Liver (tissue), 9 donors: ENCODE measurements around the gene TAF4. TPM values are rescaled to one million over a fixed set of nuclear protein-coding genes. Genes with fewer than 3 reads are reported as not detected.

ENCODE experiments used
- DNase-seq: peaks from one replicate; pipeline ENCODE4 v3.0.0-alpha.2; 2017; ENCODE audit warnings: low spot score
- H3K27ac ChIP-seq, 2 donors: one replicate each; pipeline ENCODE4 v1.7.0; 2013; ENCODE audit warnings: inconsistent platforms in 2 of 2, low read length in 2 of 2, control low read depth in 1 of 2, low read depth in 1 of 2, mild to moderate bottlenecking in 1 of 2
- H3K27me3 ChIP-seq, 4 donors: one replicate each; pipeline versions ENCODE4 v1.6.1 to v1.7.0; 2013; ENCODE audit warnings: low read length in 3 of 4, inconsistent platforms in 1 of 4, mild to moderate bottlenecking in 1 of 4, moderate library complexity in 1 of 4; ENCODE audit not compliant: control insufficient read depth in 4 of 4, insufficient read depth in 4 of 4
- H3K36me3 ChIP-seq, 4 donors: one replicate each; pipeline versions ENCODE4 v1.6.1 to v1.7.0; 2013; ENCODE audit warnings: low read length in 3 of 4, mild to moderate bottlenecking in 3 of 4, low read depth in 1 of 4, moderate library complexity in 1 of 4; ENCODE audit not compliant: control insufficient read depth in 4 of 4, insufficient read depth in 3 of 4
- H3K4me1 ChIP-seq, 4 donors: one replicate each; pipeline versions ENCODE4 v1.6.1 to v1.7.0; 2013; ENCODE audit warnings: low read length in 3 of 4, mild to moderate bottlenecking in 3 of 4, moderate library complexity in 1 of 4; ENCODE audit not compliant: control insufficient read depth in 4 of 4, insufficient read depth in 4 of 4
- H3K4me3 ChIP-seq, 3 donors: one replicate each; pipeline versions ENCODE4 v1.6.1 to v1.7.0; 2013; ENCODE audit warnings: low read length in 3 of 3, control low read depth in 1 of 3, low read depth in 1 of 3, mild to moderate bottlenecking in 1 of 3
- H3K9ac ChIP-seq, 2 donors: one replicate each; pipeline ENCODE4 v1.7.0; 2013; ENCODE audit warnings: low read length in 2 of 2, mild to moderate bottlenecking in 2 of 2, moderate library complexity in 2 of 2, control low read depth in 1 of 2, low read depth in 1 of 2
- H3K9me3 ChIP-seq, 4 donors: one replicate each; pipeline versions ENCODE4 v1.6.1 to v1.7.0; 2013; ENCODE audit warnings: low read length in 3 of 4; ENCODE audit not compliant: control insufficient read depth in 4 of 4
- EGR1 ChIP-seq, 2 donors: IDR thresholded peaks; 2 replicates each; pipeline ENCODE4 v1.6.1; 2016 to 2018; ENCODE audit warnings: antibody characterized with exemption in 2 of 2, low read depth in 2 of 2
- FOXA1 ChIP-seq: IDR thresholded peaks from 2 replicates; pipeline ENCODE4 v1.6.1; 2016; ENCODE audit warnings: antibody characterized with exemption
- FOXA2 ChIP-seq: IDR thresholded peaks from 2 replicates; pipeline ENCODE4 v1.6.1; 2016; ENCODE audit warnings: antibody characterized with exemption
- GABPA ChIP-seq, 2 donors: IDR thresholded peaks in 1 of 2; conservative IDR thresholded peaks in 1 of 2; 2 replicates each; pipeline ENCODE4 v1.6.1; 2016; ENCODE audit warnings: antibody characterized with exemption in 2 of 2, mild to moderate bottlenecking in 1 of 2, moderate library complexity in 1 of 2
- HNF4A ChIP-seq, 2 donors: conservative IDR thresholded peaks; 2 replicates each; pipeline ENCODE4 v1.6.1; 2016; ENCODE audit warnings: antibody characterized with exemption in 2 of 2, mild to moderate bottlenecking in 2 of 2
- HNF4G ChIP-seq: IDR thresholded peaks from 2 replicates; pipeline ENCODE4 v1.6.1; 2016; ENCODE audit warnings: antibody characterized with exemption
- JUND ChIP-seq, 2 donors: IDR thresholded peaks; 2 replicates each; pipeline ENCODE4 v1.6.1; 2016; ENCODE audit warnings: antibody characterized with exemption in 2 of 2
- NR2F2 ChIP-seq: IDR thresholded peaks from 2 replicates; pipeline ENCODE4 v1.6.1; 2016; ENCODE audit warnings: antibody characterized with exemption
- RAD21 ChIP-seq, 2 donors: IDR thresholded peaks; 2 replicates each; pipeline ENCODE4 v1.6.1; 2016; ENCODE audit warnings: antibody characterized with exemption in 2 of 2, mild to moderate bottlenecking in 2 of 2
- RXRA ChIP-seq, 2 donors: IDR thresholded peaks; 2 replicates each; pipeline ENCODE4 v1.6.1; 2017 to 2018; ENCODE audit warnings: antibody characterized with exemption in 2 of 2, mild to moderate bottlenecking in 1 of 2
- SP1 ChIP-seq: IDR thresholded peaks from 2 replicates; pipeline ENCODE4 v1.6.1; 2018; ENCODE audit warnings: antibody characterized with exemption, mild to moderate bottlenecking
- TAF1 ChIP-seq: conservative IDR thresholded peaks from 2 replicates; pipeline ENCODE4 v1.6.1; 2016; ENCODE audit warnings: antibody characterized with exemption, mild to moderate bottlenecking
- YY1 ChIP-seq: IDR thresholded peaks from 2 replicates; pipeline ENCODE4 v1.6.1; 2016; ENCODE audit warnings: antibody characterized with exemption, mild to moderate bottlenecking
- WGBS: extraction: QIAGEN DNeasy Blood & Tissue Kit; methylation state at CpG from one replicate; pipeline ENCODE4 v1.1.7; 2013; 5-methylcytosine and 5-hydroxymethylcytosine counted together
- polyA plus RNA-seq, 2 donors: library from polyadenylated mRNA; stranded (reverse) in 1 of 2; unstranded in 1 of 2; fragments of 200-250 nt in 1 of 2; fragments of >200 nt in 1 of 2; fragmentation: Nextera tagmentation in 1 of 2; extraction: Ambion mirVana in 1 of 2; gene quantifications; one replicate each; pipeline versions ENCODE4 v1.2.1 to v1.2.3, GENCODE V29; 2013 to 2015
- total RNA-seq, 2 donors: library from RNA; depleted of rRNA; stranded (reverse); fragments of >200 nt; gene quantifications; one replicate each; pipeline ENCODE4 v1.2.3, GENCODE V29; 2014
- TF ChIP-seq, protein P1 (sequence below): fragments of 150-350 bp; IDR thresholded peaks from 2 replicates; pipeline ENCODE4 v1.5.1; 2017; ENCODE audit warnings: improper control_type of control experiment, low read depth, low read length; ENCODE audit not compliant: missing input control
- TF ChIP-seq, protein P2 (sequence below): IDR thresholded peaks from 2 replicates; pipeline ENCODE4 v1.6.1; 2016; ENCODE audit warnings: antibody characterized with exemption
- TF ChIP-seq, protein P3 (sequence below): IDR thresholded peaks from 2 replicates; pipeline ENCODE4 v1.6.1; 2016; ENCODE audit warnings: antibody characterized with exemption
- TF ChIP-seq, protein P4 (sequence below): IDR thresholded peaks from 2 replicates; pipeline ENCODE4 v1.6.1; 2016; ENCODE audit warnings: antibody characterized with exemption
- TF ChIP-seq, protein P5 (sequence below): IDR thresholded peaks from 2 replicates; pipeline ENCODE4 v1.6.1; 2016; ENCODE audit warnings: antibody characterized with exemption, mild to moderate bottlenecking
- donor health status: healthy.
- donor health status: healthy.
- donor health status: healthy.
- donor health status: healthy.
- donor health status: healthy.

TAF4 gene
- total and polyA plus RNA-seq, 4 donors = 2.0 to 11.8 (median 5.6) TPM

DNA sequence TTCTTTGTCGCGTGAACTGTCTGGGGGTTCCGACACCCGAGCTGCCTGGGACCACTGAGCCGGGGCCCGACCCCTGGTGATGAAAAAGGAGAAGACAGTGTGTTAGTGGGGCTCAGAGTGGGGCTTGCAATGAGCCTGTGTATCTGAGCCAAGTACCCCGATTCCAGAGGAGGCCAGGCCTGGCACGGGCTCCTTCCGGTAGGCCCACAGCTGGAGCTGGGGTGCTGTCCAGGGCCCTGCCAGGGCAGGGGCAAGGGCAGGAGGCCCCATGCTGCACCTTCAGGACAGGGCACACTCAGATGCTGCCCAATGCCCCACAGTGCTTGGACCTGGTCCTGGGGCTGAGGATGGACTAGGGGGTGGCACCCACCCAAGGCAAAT is 89.4 kb downstream of the TAF4 start:
- no peak overlapping the region for H3K9ac ChIP-seq
- H3K4me1 ChIP-seq = no peaks in the 10 kb centered on the region
- peaks cover 0 to 2% (median 0%) of the 10 kb centered on the region in 4 donors for H3K9me3 ChIP-seq
- no peaks in the 10 kb centered on the region for H3K27me3 ChIP-seq
- no peak for DNase-seq
- 98% methylated on average over 9 of the region's 9 CpGs for WGBS
- no peak overlapping the region for H3K27ac ChIP-seq
- peaks cover 11 to 43% (median 30%) of the 10 kb centered on the region in 4 donors for H3K36me3 ChIP-seq
- no peak overlapping the region for H3K4me3 ChIP-seq
- no peak for TF ChIP-seq TAF1
- TF ChIP-seq JUND (IDR thresholded peaks at IDR 0.05) = no peak
- TF ChIP-seq RXRA (IDR thresholded peaks at IDR 0.05) = no peak
- TF ChIP-seq RAD21 (IDR thresholded peaks at IDR 0.05) = no peak
- TF ChIP-seq HNF4A (conservative IDR thresholded peaks at IDR 0.05) = no peak
- TF ChIP-seq SP1 = no peak
- TF ChIP-seq, protein P1, sequence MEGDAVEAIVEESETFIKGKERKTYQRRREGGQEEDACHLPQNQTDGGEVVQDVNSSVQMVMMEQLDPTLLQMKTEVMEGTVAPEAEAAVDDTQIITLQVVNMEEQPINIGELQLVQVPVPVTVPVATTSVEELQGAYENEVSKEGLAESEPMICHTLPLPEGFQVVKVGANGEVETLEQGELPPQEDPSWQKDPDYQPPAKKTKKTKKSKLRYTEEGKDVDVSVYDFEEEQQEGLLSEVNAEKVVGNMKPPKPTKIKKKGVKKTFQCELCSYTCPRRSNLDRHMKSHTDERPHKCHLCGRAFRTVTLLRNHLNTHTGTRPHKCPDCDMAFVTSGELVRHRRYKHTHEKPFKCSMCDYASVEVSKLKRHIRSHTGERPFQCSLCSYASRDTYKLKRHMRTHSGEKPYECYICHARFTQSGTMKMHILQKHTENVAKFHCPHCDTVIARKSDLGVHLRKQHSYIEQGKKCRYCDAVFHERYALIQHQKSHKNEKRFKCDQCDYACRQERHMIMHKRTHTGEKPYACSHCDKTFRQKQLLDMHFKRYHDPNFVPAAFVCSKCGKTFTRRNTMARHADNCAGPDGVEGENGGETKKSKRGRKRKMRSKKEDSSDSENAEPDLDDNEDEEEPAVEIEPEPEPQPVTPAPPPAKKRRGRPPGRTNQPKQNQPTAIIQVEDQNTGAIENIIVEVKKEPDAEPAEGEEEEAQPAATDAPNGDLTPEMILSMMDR = no peak
- no peak for TF ChIP-seq GABPA (IDR thresholded peaks at IDR 0.05 in 1 of 2, conservative IDR thresholded peaks at IDR 0.05 in 1 of 2)
- TF ChIP-seq, protein P2, sequence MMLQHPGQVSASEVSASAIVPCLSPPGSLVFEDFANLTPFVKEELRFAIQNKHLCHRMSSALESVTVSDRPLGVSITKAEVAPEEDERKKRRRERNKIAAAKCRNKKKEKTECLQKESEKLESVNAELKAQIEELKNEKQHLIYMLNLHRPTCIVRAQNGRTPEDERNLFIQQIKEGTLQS = no peak
- no peak for TF ChIP-seq FOXA2
- TF ChIP-seq, protein P3, sequence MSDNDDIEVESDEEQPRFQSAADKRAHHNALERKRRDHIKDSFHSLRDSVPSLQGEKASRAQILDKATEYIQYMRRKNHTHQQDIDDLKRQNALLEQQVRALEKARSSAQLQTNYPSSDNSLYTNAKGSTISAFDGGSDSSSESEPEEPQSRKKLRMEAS = no peak
- no peak for TF ChIP-seq NR2F2
- no peak for TF ChIP-seq EGR1 (IDR thresholded peaks at IDR 0.05; ENCODE audit: low read depth in 2 of 2)
- TF ChIP-seq, protein P4, sequence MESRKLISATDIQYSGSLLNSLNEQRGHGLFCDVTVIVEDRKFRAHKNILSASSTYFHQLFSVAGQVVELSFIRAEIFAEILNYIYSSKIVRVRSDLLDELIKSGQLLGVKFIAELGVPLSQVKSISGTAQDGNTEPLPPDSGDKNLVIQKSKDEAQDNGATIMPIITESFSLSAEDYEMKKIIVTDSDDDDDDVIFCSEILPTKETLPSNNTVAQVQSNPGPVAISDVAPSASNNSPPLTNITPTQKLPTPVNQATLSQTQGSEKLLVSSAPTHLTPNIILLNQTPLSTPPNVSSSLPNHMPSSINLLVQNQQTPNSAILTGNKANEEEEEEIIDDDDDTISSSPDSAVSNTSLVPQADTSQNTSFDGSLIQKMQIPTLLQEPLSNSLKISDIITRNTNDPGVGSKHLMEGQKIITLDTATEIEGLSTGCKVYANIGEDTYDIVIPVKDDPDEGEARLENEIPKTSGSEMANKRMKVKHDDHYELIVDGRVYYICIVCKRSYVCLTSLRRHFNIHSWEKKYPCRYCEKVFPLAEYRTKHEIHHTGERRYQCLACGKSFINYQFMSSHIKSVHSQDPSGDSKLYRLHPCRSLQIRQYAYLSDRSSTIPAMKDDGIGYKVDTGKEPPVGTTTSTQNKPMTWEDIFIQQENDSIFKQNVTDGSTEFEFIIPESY = no peak

DNA sequence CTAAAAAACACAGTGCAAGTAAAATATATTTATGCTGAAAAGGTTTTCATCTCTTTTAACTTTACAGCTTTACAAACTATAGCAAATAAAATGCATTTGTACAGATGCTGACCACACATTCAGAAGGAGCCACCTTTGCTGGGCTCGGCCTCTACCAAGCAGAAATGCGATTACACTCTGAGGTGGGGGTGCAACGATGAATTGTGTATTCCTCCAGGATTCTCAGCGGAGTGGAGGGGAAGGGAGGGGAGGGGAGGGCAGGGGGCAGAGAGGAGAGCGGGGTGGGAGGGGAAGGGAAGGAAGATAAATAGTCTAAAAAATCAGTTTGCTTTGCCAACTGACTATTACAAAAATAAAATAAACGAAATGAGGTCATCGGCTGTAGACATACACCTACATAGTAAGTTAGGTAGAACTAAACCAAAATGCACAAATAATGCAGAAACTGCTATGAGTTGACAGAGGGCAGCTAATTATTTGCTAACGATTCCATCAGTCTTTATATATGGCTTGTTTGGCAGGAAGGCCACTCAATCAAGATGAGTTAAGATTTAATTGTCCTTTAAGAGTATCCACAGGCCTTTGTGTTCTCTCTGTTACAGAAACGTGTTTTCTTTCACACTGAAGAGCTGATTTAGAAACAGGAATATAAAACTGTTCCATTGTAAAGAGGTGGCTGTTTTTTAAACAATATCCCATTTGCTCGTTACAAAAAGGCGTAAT is 90.1 kb downstream of the TAF4 start:
- no peak for DNase-seq
- Histone ChIP-seq H3K27ac (no peak overlapping the region), H3K36me3 (peaks cover 11 to 43% (median 30%) of the 10 kb centered on the region in 4 donors), H3K9me3 (peaks cover 0 to 2% (median 0%) of the 10 kb centered on the region in 4 donors), H3K4me1 (no peaks in the 10 kb centered on the region), H3K27me3 (no peaks in the 10 kb centered on the region), H3K4me3 (no peak overlapping the region), H3K9ac (no peak overlapping the region)
- 92% methylated on average over 11 of the region's 11 CpGs for WGBS
- TF ChIP-seq FOXA1 = no peak
- no peak for TF ChIP-seq RXRA (IDR thresholded peaks at IDR 0.05)
- no peak for TF ChIP-seq YY1
- TF ChIP-seq SP1 = no peak
- TF ChIP-seq TAF1 = no peak
- TF ChIP-seq, protein P2 = no peak
- TF ChIP-seq RAD21 (IDR thresholded peaks at IDR 0.05) = no peak
- TF ChIP-seq GABPA (IDR thresholded peaks at IDR 0.05 in 1 of 2, conservative IDR thresholded peaks at IDR 0.05 in 1 of 2) = no peak
- TF ChIP-seq NR2F2 = no peak
- TF ChIP-seq EGR1 (IDR thresholded peaks at IDR 0.05; ENCODE audit: low read depth in 2 of 2) = no peak
- no peak for TF ChIP-seq HNF4G
- no peak for TF ChIP-seq FOXA2
- TF ChIP-seq, protein P4 = no peak
- no peak for TF ChIP-seq JUND (IDR thresholded peaks at IDR 0.05)
- TF ChIP-seq, protein P5, sequence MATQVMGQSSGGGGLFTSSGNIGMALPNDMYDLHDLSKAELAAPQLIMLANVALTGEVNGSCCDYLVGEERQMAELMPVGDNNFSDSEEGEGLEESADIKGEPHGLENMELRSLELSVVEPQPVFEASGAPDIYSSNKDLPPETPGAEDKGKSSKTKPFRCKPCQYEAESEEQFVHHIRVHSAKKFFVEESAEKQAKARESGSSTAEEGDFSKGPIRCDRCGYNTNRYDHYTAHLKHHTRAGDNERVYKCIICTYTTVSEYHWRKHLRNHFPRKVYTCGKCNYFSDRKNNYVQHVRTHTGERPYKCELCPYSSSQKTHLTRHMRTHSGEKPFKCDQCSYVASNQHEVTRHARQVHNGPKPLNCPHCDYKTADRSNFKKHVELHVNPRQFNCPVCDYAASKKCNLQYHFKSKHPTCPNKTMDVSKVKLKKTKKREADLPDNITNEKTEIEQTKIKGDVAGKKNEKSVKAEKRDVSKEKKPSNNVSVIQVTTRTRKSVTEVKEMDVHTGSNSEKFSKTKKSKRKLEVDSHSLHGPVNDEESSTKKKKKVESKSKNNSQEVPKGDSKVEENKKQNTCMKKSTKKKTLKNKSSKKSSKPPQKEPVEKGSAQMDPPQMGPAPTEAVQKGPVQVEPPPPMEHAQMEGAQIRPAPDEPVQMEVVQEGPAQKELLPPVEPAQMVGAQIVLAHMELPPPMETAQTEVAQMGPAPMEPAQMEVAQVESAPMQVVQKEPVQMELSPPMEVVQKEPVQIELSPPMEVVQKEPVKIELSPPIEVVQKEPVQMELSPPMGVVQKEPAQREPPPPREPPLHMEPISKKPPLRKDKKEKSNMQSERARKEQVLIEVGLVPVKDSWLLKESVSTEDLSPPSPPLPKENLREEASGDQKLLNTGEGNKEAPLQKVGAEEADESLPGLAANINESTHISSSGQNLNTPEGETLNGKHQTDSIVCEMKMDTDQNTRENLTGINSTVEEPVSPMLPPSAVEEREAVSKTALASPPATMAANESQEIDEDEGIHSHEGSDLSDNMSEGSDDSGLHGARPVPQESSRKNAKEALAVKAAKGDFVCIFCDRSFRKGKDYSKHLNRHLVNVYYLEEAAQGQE = no peak
- TF ChIP-seq, protein P1 = no peak
